GM23338 (cell line): ENCODE results near the gene GET3. TPM values are rescaled to one million over a fixed set of nuclear protein-coding genes. Genes with fewer than 3 reads are reported as not detected.

Experiments used
- ATAC-seq: fragments of 200-7000 bp; cut with Tn5 transposase; 3 replicates; pipeline ENCODE4 v1.9.1; 2020
- DNase-seq: peaks from one replicate; pipeline ENCODE4 v3.0.0-alpha.2; 2015; ENCODE audit warnings: low spot score
- H2AFZ ChIP-seq: fragments of 200-600 bp; sonication (generic); 2 replicates; pipeline ENCODE4 v1.8.0; 2016; ENCODE audit warnings: antibody characterized with exemption, mild to moderate bottlenecking, moderate library complexity
- H3F3A ChIP-seq: fragments of 200-600 bp; sonication (generic); replicated peaks from 2 replicates; pipeline ENCODE4 v1.8.0; 2017; ENCODE audit warnings: antibody characterized with exemption, mixed run types, low read depth
- H3K27ac ChIP-seq: fragments of 200-600 bp; sonication (generic); 2 replicates; pipeline ENCODE4 v1.6.1; 2016; ENCODE audit warnings: low read depth
- H3K27me3 ChIP-seq: fragments of 200-600 bp; sonication (generic); 2 replicates; pipeline ENCODE4 v1.8.0; 2016; ENCODE audit warnings: mild to moderate bottlenecking, mixed run types, moderate library complexity; ENCODE audit not compliant: insufficient read depth
- H3K36me3 ChIP-seq: fragments of 200-600 bp; sonication (generic); 2 replicates; pipeline ENCODE4 v1.8.0; 2016; ENCODE audit warnings: mild to moderate bottlenecking; ENCODE audit not compliant: insufficient read depth
- H3K4me1 ChIP-seq: fragments of 200-600 bp; sonication (generic); 2 replicates; pipeline ENCODE4 v1.8.0; 2016; ENCODE audit warnings: mild to moderate bottlenecking, moderate library complexity; ENCODE audit not compliant: insufficient read depth
- H3K4me2 ChIP-seq: fragments of 200-600 bp; sonication (generic); 2 replicates; pipeline ENCODE4 v1.7.1; 2017; ENCODE audit warnings: mixed run types
- H3K4me3 ChIP-seq: fragments of 200-600 bp; sonication (generic); 2 replicates; pipeline ENCODE4 v1.6.1; 2016; ENCODE audit warnings: mixed run types
- H3K79me2 ChIP-seq: fragments of 200-600 bp; sonication (generic); replicated peaks from 2 replicates; pipeline ENCODE4 v1.8.0; 2017; ENCODE audit warnings: mild to moderate bottlenecking; ENCODE audit not compliant: insufficient read depth
- H3K9me2 ChIP-seq: fragments of 200-600 bp; sonication (generic); 2 replicates; pipeline ENCODE4 v1.8.0; 2017; ENCODE audit not compliant: insufficient read depth
- H4K20me1 ChIP-seq: fragments of 200-600 bp; sonication (generic); replicated peaks from 2 replicates; pipeline ENCODE4 v1.8.0; 2017; ENCODE audit warnings: mild to moderate bottlenecking; ENCODE audit not compliant: insufficient read depth
- H3K27ac Mint-ChIP-seq: 2 replicates; pipeline ENCODE4 v1.8.0; 2020; ENCODE audit warnings: inconsistent platforms, mild to moderate bottlenecking, moderate library complexity, mixed read lengths
- H3K27me3 Mint-ChIP-seq: 3 replicates; pipeline ENCODE4 v1.8.0; 2022; ENCODE audit warnings: low read depth, mild to moderate bottlenecking, moderate library complexity, mixed read lengths, inconsistent platforms; ENCODE audit not compliant: insufficient read depth, poor library complexity
- H3K36me3 Mint-ChIP-seq: 3 replicates; pipeline ENCODE4 v1.8.0; 2021; ENCODE audit warnings: low read depth, mild to moderate bottlenecking, inconsistent platforms, moderate library complexity, mixed read lengths
- H3K4me1 Mint-ChIP-seq: 3 replicates; pipeline ENCODE4 v1.8.0; 2020; ENCODE audit warnings: mild to moderate bottlenecking, inconsistent platforms, mixed read lengths
- H3K4me3 Mint-ChIP-seq: 3 replicates; pipeline ENCODE4 v1.8.0; 2021; ENCODE audit warnings: moderate library complexity, mild to moderate bottlenecking, inconsistent platforms, mixed read lengths
- H3K9me3 Mint-ChIP-seq: 3 replicates; pipeline ENCODE4 v1.8.0; 2020; ENCODE audit warnings: moderate library complexity, mild to moderate bottlenecking, inconsistent platforms, mixed read lengths
- ETS1 ChIP-seq: IDR thresholded peaks from 2 replicates; pipeline ENCODE4 v1.6.1; 2016; ENCODE audit warnings: antibody characterized with exemption
- EZH2phosphoT487 ChIP-seq: fragments of 200-600 bp; sonication (generic); IDR thresholded peaks from one replicate; pipeline ENCODE4 v1.8.1; 2018; ENCODE audit warnings: antibody characterized with exemption; ENCODE audit not compliant: unreplicated experiment
- JUNB ChIP-seq: IDR thresholded peaks from one replicate; pipeline ENCODE4 v1.6.1; 2016; ENCODE audit warnings: antibody characterized with exemption; ENCODE audit not compliant: unreplicated experiment
- NANOG ChIP-seq: IDR thresholded peaks from 2 replicates; pipeline ENCODE4 v1.6.1; 2016; ENCODE audit warnings: antibody characterized with exemption, borderline replicate concordance
- ZNF114 ChIP-seq: fragments of 250-450 bp; sonication (Bioruptor Pico); IDR thresholded peaks from 2 replicates; pipeline ENCODE4 v1.5.0; 2020; ENCODE audit warnings: mild to moderate bottlenecking, moderate library complexity
- ZNF331 ChIP-seq: fragments of 250-450 bp; sonication (Bioruptor Pico); IDR thresholded peaks from 2 replicates; pipeline ENCODE4 v1.5.0; 2020; ENCODE audit warnings: low read depth, mild to moderate bottlenecking, moderate library complexity
- ZNF462 ChIP-seq: fragments of 250-450 bp; sonication (Bioruptor Pico); IDR thresholded peaks from 2 replicates; pipeline ENCODE4 v1.5.0; 2020; ENCODE audit warnings: mild to moderate bottlenecking, moderate library complexity
- polyA plus RNA-seq: library from polyadenylated mRNA; unstranded; fragments of >200 nt; fragmentation: Nextera tagmentation; extraction: Ambion mirVana; gene quantifications from 2 replicates; pipeline ENCODE4 v1.2.1, GENCODE V29; 2016
- total RNA-seq: library from RNA; depleted of rRNA; stranded (reverse); fragments of >200 nt; shearing (Covaris generic); gene quantifications from 2 replicates; pipeline ENCODE4 v1.2.3, GENCODE V29; 2014

Gene GET3
- total and polyA plus RNA-seq, 2 experiments from 2014 or later = 90.4 to 109 TPM

DNA sequence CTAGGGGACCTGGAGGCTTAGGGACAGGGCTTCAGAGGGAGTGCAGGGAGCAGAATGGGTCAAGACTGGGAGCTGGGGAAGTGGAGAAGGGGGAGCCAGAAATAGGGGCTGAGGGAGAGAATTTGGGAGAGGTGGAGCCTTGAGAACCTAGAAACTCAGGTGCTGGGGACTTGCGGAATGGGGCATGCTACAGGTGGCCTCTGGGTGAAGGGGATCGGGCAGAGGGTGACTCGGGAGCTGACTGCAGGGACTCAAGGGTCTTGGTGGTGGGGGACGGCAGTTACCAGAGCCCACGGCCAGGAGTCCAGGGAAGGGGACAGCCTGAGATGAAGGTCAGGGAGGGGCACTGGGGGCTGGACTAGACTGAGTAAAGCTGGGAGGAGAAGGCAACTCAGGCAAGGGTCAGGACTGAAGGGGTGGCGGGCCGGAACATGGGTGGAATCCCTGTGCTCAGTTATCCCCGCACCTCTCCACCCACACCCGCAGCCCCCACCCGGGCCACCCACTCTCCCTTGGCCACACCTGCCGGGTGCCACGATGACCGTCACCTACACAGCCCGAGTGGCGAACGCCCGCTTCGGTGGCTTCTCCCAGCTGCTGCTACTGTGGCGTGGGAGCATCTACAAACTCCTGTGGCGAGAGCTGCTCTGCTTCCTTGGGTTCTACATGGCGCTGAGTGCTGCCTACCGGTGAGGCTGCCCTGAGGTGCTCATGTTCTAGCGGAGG lies 14.9 kb downstream of the GET3 start:
- Histone ChIP-seq H3K27me3 (peaks cover 11% of the 10 kb centered on the region; the same call in 1 of the 2 replicates), H3K4me3 (peak overlapping the region; percentile 70), H3F3A (no peaks in the 10 kb centered on the region), H2AFZ (peak overlapping the region; percentile 86), H3K4me1 (no peaks in the 10 kb centered on the region; the same call in 1 of the 2 replicates), H3K79me2 (no peaks in the 10 kb centered on the region), H3K36me3 (no peaks in the 10 kb centered on the region), H3K9me2 (no peaks in the 10 kb centered on the region), H3K4me2 (peak overlapping the region; percentile 89), H3K27ac (no peak overlapping the region), H4K20me1 (no peaks in the 10 kb centered on the region; the same call in 1 of the 2 replicates)
- ATAC-seq (peak; percentile 15), DNase-seq (no peak)
- TF ChIP-seq JUNB (no peak), EZH2phosphoT487 (no peak), ZNF114 (CRISPR knock-in tag) (no peak), NANOG (no peak), ETS1 (no peak), ZNF331 (no peak), ZNF462 (CRISPR knock-in tag) (no peak)
- Mint-ChIP-seq H3K9me3 (no peaks in the 10 kb centered on the region), H3K27ac (no peak overlapping the region), H3K4me1 (peaks cover 14% of the 10 kb centered on the region; the same call in 2 of the 3 replicates), H3K4me3 (peak overlapping the region; percentile 66), H3K27me3 (peaks cover 23% of the 10 kb centered on the region), H3K36me3 (peaks cover 12% of the 10 kb centered on the region)
